NOMO-1 treated with dmso at 0.1 percent for 144 hours (cell line): Measurements from ENCODE around the gene AKAP9.
A peak's percentile ranks its signal among the peaks of the same experiment; 100 is the strongest.
"Not testable (repeated sequence)": the region's sequence is repeated elsewhere in the genome, so short reads cannot be mapped to it uniquely, and the experiment has no call there.

Experiments
- DNase-seq: peaks from one replicate; lab custom pipeline; 2025; ENCODE audit not compliant: unreplicated experiment; lab: John Stamatoyannopoulos, UW

The AKAP9 gene

GRCh38 chr7:92131764-92132330, 191.2 kb downstream of the AKAP9 start:
- DNase-seq: peak; percentile 17

DNA sequence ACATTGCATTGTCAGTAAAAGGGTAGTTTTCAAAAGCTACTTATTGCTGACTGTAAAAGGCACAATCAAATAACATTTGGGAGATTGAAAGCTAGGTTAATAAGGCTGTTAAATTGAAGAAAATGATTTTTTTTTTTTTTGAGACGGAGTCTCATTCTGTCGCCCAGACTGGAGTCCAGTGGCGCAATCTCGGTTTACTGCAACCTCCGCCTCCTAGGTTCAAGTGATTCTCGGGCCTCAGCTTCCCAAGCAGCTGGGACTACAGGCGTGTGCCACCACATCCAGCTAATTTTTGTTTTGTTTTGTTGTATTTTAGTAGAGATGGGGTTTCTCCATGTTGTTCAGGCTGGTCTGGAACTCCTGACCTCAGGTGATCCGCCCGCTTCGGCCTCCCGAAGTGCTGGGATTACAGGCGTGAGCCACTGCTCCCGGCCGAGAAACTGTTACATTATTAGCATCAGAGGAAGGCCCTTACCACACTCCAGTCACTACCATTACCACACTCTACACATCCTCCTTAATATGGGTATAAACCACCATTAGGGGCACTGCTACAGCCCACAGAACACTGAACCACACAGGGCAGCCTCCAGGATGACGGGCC, 192.6 kb downstream of the AKAP9 start:
- peak; percentile 89 for DNase-seq

GRCh38 chr7:92133737-92134270, 193.1 kb downstream of the AKAP9 start:
- DNase-seq: peak; percentile 89

GRCh38 chr7:92134271-92135051, 193.8 kb downstream of the AKAP9 start, which contains the start of gene CYP51A1:
TSS of gene CYP51A1 (minus strand) at chr7:92134477. CDS start at chr7:92134364, 113 bp downstream.
- DNase-seq: peak; percentile 99

- peak; percentile 73 for DNase-seq
Observed at GRCh38 chr7:92135052-92135889, 194.6 kb downstream of the AKAP9 start.

DNA sequence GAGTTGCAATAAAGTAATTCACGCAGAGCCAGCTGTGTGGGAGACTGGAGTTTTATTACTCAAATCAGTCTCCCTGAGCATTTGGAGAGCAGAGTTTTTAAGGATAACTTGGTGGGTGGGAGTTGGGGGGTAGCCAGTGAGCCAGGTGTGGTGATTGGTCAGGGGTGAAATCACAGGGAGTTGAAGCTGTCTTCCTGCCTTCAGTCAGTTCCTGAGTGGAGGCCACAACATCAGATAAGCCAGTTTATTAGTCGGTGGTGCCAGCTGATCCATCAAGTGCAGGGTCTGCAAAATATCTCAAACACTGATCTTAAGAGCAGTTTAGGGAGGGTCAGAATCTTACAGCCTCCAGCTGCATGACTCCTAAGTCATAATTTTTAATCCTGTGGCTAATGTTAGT, 196.9 kb downstream of the AKAP9 start:
- no peak for DNase-seq

- DNase-seq: no peak
Observed at GRCh38 chr7:92141161-92141560, 200.5 kb downstream of the AKAP9 start.

GRCh38 chr7:92142791-92143190, 202.1 kb downstream of the AKAP9 start:
- not testable (repeated sequence) for DNase-seq

DNA sequence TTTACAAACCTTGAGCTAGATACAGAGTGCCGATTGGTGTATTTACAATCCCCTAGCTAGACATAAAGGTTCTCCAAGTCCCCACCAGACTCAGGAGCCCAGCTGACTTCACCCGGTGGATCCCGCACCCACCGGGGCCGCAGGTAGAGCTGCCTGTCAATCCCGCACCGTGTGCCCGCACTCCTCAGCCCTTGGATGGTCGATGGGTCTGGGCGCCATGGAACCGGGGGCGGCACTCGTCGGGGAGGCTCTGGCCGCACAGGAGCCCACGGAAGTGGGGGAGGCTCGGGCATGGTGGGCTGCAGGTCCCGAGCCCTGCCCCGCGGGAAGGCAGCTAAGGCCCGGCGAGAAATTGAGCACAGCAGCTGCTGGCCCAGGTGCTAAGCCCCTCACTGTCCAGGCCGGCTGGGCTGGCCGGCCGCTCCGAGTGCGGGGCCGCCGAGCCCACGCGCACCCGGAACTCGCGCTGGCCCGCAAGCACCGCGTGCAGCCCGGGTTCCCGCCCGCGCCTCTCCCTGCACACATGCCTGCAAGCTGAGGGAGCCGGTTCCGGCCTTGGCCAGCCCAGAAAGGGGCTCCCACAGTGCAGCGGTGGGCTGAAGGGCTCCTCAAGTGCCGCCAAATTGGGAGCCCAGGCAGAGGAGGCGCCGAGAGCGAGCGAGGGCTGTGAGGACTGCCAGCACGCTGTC, 202.7 kb downstream of the AKAP9 start:
- not testable (repeated sequence) for DNase-seq

GRCh38 chr7:92149736-92150239, 209.1 kb downstream of the AKAP9 start:
- DNase-seq: no peak

DNA sequence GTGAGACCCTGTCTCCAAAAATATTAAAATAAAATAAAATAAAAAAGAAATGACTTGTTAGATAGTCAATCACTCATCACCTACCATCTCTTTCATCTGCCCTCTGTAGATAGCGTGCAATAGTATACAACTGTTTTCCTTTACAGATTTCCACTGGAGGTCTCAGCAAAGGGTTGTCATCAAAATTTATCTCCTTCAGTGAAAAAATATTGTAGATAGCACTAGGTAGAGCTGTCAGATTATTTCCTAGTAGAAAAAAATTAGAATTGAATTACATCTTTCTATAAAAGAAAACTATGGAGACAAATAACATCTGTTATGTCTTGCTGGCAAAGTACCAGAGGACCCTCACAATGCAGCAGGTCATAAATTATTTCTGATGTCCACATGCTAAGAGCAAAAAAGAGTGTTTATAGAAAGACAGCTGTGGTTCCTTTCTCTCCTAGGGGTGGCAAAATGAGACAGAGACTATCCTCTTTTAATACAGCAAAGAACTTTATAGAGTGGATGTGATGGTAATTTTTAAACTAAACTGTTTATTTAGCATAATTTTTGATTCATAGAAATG, 209.9 kb downstream of the AKAP9 start:
- DNase-seq: no peak

DNA sequence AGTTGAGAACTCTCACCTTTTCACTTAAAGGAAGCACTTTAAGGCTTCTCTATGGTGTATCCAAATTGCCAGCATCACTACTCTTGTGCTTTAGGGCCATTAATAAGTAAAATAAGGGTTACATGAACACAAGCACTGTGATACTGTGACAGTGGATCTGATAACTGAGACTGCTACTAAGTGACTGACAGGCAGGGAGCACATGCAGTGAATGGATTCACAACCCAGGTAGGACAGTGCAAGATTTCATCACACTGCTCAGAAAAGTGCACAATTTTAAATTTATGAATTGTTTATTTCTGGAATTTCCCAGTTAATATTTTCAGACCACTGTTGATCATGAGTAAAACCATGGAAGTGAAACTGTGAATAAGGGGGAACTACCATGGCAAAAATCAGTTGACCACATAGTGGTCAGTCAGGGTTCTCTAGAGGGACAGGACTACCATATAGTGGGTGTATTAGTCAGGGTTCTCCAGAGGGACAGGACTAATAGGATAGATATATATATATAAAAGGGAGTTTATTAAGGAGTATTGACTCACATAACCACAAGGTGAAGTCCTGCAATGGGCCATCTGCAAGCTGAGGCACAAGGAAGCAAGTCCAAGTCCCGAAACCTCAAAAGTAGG, 214.6 kb downstream of the AKAP9 start:
- no peak for DNase-seq

- DNase-seq: no peak
Observed at GRCh38 chr7:92156990-92157389, 216.3 kb downstream of the AKAP9 start.

GRCh38 chr7:92158660-92159575, 218.3 kb downstream of the AKAP9 start:
- DNase-seq: no peak
